ENCODE measurements around the gene UBQLN1.
"Not testable (repeated sequence)": the region's sequence is repeated elsewhere in the genome, so short reads cannot be mapped to it uniquely, and the experiment has no call there.

The UBQLN1 gene

DNA sequence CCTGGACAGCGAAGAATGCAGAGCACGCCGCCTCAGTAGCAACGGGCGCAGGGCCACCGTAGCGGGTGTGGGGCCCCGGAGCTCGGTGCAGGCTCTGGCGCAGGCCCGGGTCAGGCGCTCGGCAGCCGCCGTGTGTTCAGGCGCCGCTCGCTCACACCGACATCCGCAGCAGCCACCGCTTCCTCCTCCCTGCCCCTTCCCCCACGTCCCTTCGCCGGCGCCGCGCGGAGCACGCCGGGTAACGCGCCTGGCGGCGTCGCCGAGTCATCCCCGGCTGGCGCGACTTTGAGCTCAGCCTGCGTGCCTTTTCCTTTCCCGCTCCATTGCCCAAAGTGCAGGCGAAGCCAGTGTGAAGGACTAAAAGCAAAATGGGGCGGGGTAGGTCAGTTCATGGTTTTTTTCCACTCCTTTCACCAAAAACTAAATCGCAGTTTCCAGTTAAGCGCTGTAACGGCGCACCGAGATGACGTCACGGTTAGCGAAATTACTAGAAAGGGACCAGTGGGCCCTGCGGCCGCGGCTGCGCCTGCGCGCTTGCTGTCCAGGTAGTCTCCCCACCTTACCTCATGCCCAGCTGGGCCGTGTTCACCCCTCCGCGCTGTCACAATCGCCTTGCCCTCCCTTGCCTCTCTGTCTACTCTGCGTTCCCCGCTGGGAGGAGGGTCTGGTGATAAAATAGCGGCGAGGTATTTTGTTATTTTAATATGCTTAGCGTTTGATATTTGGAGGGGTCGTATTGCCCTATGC is at the start of gene UBQLN1:
TSS of gene UBQLN1 (minus strand) at position 191 of the 747 bp plus-strand sequence. CDS start 279 bp downstream, outside the sequence.
- peak; percentile 90 for DNase-seq

- no peak for DNase-seq
These were observed 46.7 kb upstream of the UBQLN1 start for GRCh38 chr9:83754383-83754977.

DNA sequence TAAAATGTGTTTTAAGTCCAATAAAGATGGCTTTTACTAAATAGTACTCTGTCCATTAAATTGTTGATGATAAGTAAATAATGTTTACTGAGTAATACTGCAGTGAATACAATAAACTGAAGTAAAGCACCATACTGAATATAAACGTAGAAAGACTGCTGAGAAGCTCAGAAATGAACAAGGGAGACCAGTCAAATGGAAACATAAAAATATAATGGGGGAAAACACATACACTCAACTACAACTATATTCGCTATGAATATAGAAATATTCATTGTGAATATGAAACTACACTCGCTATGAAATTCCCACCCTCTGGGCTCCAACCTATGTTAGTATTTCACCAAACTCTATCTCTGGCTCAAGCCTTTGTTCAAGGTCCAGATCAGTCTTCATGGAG is 41.9 kb upstream of the UBQLN1 start:
- no peak for DNase-seq

GRCh38 chr9:83744206-83744605 is 36.4 kb upstream of the UBQLN1 start:
- DNase-seq = no peak

DNA sequence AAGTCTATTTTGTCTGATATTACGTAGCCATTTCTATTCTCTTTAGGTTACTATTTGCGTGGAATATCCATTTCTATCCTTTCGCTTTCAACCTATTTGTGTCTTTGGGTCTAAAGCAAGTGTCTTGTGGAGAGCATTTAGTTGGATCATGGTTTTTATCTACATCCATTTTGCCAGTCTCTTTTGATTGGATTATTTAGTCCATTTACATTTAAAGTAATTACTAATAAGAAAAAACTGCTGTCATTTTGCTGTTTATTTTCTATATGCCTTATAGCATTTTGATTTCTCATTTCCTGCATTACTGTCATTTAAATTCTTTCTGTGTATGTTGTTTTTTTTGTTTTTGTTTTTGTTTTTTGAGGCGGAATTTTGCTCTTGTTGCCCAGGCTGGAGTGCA is 26.0 kb upstream of the UBQLN1 start:
- no peak for DNase-seq

DNA sequence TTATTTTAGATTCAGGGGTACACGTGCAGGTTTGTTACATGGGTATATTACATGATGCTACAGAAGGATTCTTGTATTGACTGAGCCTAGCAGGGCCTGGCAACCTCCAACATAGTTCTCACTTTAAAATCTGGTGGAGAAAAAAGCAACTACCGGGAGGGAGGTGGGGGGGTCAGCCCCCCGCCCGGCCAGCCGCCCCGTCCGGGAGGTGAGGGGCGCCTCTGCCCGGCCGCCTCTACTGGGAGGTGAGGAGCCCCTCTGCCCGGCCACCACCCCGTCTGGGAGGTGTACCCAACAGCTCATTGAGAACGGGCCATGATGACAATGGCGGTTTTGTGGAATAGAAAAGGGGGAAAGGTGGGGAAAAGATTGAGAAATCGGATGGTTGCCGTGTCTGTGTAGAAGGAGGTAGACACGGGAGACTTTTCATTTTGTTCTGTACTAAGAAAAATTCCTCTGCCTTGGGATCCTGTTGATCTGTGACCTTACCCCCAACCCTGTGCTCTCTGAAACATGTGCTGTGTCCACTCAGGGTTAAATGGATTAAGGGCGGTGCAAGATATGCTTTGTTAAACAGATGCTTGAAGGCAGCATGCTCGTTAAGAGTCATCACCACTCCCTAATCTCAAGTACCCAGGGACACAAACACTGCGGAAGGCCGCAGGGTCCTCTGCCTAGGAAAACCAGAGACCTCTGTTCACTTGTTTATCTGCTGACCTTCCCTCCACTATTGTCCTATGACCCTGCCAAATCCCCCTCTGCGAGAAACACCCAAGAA is 21.0 kb upstream of the UBQLN1 start:
- not testable (repeated sequence) for DNase-seq

- DNase-seq = no peak
These were observed 16.7 kb upstream of the UBQLN1 start for GRCh38 chr9:83724436-83724835.

DNA sequence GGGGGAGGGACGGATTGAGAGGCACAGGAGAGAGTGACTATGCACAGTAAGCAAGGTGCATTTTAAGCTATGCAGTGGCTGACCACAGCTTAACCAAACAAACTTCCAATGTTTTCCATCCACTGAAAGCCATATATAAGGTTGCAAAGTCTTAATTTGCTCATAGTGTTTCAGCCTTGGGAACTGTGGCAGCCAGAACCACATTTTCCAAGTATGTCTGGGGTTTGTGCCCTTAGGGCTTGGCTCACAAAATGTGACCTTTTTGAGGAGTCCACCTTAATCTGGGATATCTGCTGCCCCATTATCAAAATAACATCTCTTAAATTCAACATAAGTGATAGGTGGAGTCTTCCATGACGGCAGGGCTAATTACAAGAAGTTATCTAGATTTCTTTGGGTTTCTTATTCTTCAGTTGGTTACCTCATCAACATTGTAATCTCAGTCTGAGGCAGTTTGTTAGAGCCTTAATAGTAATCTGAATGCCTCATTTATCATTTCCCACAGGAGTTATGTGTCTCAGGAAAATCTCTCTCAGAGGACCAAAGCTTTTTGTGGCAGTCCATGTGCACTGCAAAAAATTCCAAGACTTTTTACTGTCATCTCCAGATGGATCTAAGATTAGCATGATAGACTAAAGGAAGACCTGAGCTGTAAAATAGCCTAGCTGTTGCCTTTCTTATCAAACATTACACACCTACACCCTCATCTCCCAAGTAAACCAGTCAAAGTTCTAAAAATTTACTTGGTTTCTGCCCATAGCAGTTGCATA is 15.2 kb upstream of the UBQLN1 start:
- DNase-seq = no peak

DNA sequence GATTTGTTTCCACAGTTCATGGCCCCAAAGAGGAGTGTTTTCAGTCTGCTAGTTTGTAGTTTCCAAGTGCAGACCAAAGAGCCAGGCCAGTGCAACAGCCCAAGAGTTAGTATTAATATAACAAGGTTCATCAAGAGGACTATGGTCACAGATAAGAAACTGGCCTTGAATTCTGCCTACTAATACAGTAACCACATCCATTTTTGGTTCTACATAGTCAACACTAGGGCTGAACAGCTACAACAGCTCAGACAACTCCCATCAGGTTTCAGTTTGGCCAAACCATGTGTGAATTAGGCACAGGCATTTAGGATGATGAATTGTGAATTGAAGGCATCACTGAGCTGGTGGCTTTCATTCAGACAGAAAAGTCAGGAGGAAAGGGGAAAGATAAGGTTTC is 13.8 kb upstream of the UBQLN1 start:
- no peak for DNase-seq

DNA sequence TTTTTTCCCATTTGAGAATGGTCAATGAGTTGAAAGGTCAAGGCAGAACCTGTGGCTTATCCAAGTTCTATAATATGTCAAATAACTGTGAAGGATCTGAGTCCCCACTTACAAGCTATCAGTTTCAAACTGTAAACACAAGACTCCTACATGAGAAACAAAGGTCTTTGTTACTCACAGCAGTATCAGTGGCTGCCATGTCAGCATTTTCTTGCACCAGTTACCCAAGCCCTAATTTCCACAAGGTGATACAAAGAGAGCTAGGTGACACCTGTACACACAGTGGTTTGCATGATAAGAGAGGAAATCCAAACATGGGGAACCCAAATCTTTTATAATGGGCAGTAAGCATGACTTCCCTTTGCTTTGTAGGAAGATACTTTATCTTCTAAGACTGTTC is 8.0 kb upstream of the UBQLN1 start:
- DNase-seq = no peak

GRCh38 chr9:83715221-83715620 is 7.5 kb upstream of the UBQLN1 start:
- no peak for DNase-seq

DNA sequence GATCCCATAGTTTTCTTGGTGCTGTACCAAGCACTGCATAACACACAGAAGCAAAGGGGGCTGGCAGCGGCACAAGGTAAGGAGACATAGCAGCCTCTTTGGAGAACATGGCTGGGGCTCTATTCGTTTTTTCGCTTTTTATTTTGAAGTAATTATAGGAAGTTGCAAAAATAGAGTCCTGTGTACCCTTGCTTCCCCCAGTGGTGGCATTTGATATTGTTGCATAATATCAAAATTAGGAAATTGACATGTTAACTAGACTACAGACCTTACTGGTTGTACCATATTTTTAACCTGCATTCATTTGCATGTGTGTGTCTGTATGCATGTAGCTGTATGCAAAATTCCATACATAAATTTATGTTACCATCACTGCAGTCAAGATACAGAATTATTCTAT is 6.6 kb upstream of the UBQLN1 start:
- DNase-seq = no peak

DNA sequence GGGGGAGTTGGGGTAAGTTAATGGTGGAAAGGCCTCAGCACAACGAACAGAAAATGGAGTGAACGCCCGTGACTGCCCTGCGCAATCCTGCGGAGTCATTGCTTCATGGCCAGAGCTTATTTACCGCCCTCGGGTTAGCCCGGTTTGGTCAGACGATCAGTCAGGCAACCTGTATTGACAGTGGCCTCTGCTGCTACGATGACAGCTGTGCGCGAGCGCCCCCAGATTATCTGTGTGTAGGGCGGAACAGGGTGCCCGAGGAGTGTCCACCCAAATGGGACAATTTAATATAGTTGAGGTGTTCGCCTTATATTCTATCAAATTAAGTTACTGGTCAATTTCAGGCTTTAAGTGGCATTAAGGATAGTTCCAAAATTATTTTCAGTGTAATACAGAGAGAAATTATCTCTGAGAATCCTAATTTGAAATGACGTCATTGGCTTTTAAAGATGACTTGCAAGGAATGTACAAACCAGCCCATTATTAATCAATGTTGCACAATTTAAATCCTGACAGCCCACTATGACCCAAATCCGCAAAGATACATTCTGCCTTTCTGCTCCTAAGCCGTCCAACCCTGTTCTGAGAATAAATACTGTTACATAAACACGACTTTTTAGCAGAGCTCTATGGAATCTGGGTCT is 879 bp upstream of the UBQLN1 start:
- DNase-seq = peak; percentile 57

DNA sequence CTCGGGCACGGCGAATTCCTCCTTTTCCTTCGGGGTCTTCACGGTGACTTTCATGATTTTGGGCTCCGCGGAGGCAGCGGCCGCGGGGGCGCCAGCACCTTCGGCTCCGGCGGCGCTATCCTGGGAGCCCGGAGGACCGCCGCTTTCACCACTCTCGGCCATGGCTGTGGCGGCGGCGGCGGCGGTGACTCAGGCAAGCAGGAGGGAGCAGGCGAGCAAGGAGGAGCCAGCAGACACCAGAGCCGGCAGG is 315 bp downstream of the UBQLN1 start:
- DNase-seq = peak; percentile 80

DNA sequence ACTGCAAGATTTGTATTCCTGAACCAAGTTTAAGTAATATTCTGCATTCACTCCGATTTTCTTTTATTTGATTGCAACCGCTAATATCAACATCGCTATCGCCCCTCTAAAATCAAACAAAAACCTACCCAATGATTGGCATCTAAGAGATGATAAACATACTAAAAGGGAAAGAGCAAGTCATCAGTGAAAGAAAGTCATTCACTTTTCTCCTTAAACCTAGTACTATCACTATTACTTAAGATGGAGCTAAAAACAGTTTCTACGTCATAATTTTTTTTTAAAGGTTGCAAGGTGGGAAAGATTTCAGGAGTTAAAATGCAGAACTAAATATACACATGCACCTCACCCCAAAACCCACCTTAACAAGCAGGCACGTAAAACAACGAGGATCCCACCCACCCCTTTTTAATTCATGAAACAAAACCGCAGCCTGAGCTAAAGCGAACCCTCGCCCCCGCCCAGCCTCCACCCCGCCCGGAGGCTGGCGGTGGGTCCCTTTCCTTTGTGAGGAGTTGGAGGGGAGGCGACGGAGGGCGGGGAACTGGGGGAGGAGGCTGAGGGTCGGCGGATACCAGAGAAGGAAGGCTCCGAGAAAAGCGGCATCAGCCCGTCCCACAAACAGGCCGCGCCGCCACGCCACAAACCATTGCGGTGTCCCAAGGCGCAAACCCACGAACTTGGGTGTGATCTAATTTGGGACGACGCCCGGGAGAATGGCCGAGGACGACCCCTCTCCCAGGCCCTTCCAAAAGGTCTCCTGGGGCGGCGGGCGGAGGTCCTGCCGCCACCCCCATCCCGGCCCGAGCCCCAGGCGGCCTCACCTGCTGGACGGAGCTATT is 861 bp downstream of the UBQLN1 start:
- peak; percentile 77 for DNase-seq

- peak; percentile 48 for DNase-seq
These were observed 2.5 kb downstream of the UBQLN1 start for GRCh38 chr9:83705219-83705651.

DNA sequence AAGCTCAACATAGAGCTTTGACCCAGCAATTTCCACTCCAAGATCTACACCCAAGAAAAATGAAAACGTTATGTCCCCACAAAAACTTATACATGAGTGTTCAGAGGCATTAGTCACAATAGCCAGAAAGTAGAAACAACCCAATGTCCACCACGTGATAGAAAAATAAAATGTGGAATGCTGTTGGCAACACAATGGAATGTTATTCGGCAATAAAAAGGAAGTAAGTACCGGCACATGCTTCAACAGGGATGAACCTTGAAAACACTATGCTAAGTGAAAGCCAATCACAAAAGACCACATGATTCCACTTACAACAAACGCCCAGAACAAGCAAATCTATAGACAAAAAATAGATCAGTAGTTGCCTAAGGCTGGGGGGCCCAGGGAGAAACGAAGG is 6.0 kb downstream of the UBQLN1 start:
- DNase-seq = no peak

GRCh38 chr9:83701286-83701685 is 6.5 kb downstream of the UBQLN1 start:
- DNase-seq = no peak

DNA sequence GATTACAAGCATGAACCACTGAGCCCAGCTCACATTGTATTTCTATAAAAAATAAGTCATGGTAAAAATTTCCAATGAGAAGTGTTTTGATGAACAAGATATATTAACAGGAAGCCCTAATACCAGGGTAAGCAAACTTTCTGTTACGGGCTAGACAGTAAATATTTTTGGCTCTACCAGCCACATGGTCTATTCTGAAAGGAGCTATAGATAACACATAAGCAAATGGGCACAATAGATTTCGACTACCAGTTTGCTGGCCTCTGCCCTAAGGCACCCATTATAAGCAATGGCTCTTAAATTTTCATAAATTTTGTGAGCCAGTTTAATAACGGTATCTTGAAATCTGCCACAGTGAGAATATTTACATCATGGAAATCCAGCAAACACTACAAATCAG is 8.1 kb downstream of the UBQLN1 start:
- DNase-seq = no peak

GRCh38 chr9:83698976-83699585 is 8.7 kb downstream of the UBQLN1 start:
- DNase-seq = no peak

DNA sequence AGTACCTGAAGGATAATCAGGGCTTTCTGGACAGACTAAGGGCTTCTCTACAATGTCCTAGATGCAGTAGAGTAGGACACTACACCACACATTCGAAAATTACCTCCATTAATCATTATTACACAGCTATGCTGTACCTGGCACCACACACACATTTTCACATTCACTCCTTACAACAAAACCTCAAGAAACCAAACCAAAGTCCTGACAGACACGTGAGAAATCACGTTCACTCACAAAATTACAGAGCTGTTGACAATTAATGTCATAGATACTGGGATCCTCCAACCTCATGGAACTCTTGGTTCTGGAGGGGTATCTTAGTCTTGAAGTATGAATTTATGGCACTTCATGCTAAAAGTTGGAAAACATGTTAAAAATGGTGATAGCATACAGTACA is 16.3 kb downstream of the UBQLN1 start:
- DNase-seq = no peak

DNA sequence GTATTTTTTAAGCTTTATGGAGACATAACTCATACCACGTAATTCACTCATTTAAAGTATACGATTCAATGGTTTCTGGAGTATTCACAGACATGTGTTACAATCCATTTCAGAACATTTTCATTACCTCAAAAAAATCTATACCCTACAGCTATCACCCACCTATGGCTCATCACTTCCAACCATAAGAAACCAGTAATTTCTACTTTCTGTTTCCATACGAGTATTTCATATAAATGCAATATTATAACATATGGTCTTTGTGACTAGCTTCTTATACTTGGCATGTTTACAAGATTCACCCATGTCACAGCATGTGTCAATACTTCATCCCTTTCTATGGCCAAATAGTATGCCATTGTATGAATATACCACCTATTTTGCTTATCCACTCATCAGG is 18.8 kb downstream of the UBQLN1 start:
- no peak for DNase-seq
